Measurements from ENCODE around the gene DLGAP1. TPM values are rescaled to one million over a fixed set of nuclear protein-coding genes. Genes with fewer than 3 reads are reported as not detected.

Gene DLGAP1
- total RNA-seq, 1 experiment from 2014 or later: 23.0 TPM

DNA sequence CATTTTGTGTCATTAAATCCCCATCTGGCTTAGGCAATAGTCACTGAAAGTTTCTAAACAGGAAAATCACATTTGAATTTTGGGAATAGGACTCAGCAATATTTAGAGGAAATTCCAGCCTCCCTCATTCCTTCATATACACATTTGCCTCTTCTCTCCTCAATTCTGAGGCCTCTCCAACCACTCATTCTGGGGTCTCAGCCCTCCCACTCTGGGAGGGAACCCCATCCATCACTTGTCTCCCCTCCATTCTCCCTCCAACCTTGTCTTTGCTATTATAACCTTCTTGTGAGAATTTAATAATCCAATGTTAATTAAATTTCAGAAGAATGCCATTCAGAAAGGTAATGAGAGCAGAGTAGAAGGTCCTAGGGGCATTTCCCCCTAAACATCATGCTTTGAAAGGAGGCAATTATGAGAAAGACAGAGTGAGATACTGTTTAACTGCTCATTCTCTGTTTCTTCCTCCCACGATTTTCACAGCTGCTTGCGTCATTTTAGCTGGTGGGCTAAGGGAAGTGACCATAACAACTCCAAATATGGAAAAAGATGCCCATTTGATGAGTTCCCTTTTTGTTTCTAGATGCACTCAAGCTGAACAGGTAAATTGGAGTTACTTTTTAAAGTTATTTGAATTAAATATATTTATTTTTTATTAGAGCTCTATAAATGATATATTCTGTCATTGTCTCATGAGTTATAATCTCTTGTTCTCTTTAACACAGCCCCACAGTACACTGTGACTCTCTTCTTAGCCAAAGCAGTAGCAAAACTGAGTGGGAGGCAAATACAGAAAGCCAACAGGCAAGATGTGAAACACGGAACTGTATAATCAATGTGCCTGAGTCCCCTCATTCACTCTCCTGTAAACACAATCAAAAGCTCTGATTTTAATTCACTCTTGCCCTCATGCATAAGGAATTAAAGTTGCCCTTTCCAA lies 135.1 kb downstream of the DLGAP1 start (continued):
- no peak for TF ChIP-seq GRHL2 (CRISPR knock-in tag; IDR thresholded peaks at IDR 0.05; ENCODE audit: insufficient replicate concordance, severe bottlenecking)
- TF ChIP-seq GABPB1 (CRISPR knock-in tag; IDR thresholded peaks at IDR 0.05): no peak
- TF ChIP-seq ZNF232 (CRISPR knock-in tag; IDR thresholded peaks at IDR 0.05): no peak
- TF ChIP-seq NR1H2 (CRISPR knock-in tag; IDR thresholded peaks at IDR 0.05): no peak
- no peak for TF ChIP-seq ZNF121 (CRISPR knock-in tag; IDR thresholded peaks at IDR 0.05)
- no peak for TF ChIP-seq NFATC4 (CRISPR knock-in tag; IDR thresholded peaks at IDR 0.05)
- TF ChIP-seq, protein P1, sequence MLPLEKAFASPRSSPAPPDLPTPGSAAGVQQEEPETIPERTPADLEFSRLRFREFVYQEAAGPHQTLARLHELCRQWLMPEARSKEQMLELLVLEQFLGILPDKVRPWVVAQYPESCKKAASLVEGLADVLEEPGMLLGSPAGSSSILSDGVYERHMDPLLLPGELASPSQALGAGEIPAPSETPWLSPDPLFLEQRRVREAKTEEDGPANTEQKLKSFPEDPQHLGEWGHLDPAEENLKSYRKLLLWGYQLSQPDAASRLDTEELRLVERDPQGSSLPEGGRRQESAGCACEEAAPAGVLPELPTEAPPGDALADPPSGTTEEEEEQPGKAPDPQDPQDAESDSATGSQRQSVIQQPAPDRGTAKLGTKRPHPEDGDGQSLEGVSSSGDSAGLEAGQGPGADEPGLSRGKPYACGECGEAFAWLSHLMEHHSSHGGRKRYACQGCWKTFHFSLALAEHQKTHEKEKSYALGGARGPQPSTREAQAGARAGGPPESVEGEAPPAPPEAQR (CRISPR knock-in tag; IDR thresholded peaks at IDR 0.05): no peak
- no peak for TF ChIP-seq ESRRA (CRISPR knock-in tag; IDR thresholded peaks at IDR 0.05; ENCODE audit: borderline replicate concordance)

DNA sequence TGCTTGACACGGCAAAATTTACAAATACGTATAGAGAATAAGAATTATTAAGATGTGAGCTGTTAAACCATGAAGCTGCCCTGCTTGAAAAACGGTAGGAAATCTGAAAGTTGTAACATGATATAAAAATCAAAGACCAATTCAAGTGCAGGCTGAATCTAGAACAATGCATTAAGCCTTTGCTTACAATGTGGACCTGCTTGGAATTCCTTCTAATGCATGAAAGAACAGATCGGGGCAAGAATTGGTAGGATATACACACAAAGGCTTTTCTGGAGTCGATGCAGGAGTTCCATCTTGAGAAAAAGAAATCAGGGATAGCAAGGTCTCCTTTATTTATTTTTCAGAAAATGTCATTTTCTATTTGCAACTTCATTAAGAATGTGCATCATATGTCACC lies 136.8 kb downstream of the DLGAP1 start:
- Mint-ChIP-seq H3K9me3 (no peaks in the 10 kb centered on the region), H3K4me1 (peaks cover 28% of the 10 kb centered on the region), H3K4me3 (no peak overlapping the region), H3K36me3 (no peaks in the 10 kb centered on the region), H3K27ac (no peak overlapping the region), H3K27me3 (ENCODE audit: low read depth) (no peaks in the 10 kb centered on the region)
- CTCF ChIA-PET: no interaction called here
- ATAC-seq (no peak), DNase-seq (ENCODE audit: low spot score) (no peak)
- POLR2A ChIA-PET: no interaction called here
- TF ChIP-seq JAZF1 (CRISPR knock-in tag; IDR thresholded peaks at IDR 0.05): no peak
- TF ChIP-seq, protein P2, sequence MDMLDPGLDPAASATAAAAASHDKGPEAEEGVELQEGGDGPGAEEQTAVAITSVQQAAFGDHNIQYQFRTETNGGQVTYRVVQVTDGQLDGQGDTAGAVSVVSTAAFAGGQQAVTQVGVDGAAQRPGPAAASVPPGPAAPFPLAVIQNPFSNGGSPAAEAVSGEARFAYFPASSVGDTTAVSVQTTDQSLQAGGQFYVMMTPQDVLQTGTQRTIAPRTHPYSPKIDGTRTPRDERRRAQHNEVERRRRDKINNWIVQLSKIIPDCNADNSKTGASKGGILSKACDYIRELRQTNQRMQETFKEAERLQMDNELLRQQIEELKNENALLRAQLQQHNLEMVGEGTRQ (CRISPR knock-in tag; IDR thresholded peaks at IDR 0.05): no peak
- TF ChIP-seq SP1 (CRISPR knock-in tag; conservative IDR thresholded peaks at IDR 0.05): no peak
- TF ChIP-seq, protein P3, sequence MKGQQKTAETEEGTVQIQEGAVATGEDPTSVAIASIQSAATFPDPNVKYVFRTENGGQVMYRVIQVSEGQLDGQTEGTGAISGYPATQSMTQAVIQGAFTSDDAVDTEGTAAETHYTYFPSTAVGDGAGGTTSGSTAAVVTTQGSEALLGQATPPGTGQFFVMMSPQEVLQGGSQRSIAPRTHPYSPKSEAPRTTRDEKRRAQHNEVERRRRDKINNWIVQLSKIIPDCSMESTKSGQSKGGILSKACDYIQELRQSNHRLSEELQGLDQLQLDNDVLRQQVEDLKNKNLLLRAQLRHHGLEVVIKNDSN (CRISPR knock-in tag; IDR thresholded peaks at IDR 0.05): no peak
- TF ChIP-seq, protein P4, sequence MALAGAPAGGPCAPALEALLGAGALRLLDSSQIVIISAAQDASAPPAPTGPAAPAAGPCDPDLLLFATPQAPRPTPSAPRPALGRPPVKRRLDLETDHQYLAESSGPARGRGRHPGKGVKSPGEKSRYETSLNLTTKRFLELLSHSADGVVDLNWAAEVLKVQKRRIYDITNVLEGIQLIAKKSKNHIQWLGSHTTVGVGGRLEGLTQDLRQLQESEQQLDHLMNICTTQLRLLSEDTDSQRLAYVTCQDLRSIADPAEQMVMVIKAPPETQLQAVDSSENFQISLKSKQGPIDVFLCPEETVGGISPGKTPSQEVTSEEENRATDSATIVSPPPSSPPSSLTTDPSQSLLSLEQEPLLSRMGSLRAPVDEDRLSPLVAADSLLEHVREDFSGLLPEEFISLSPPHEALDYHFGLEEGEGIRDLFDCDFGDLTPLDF (CRISPR knock-in tag; IDR thresholded peaks at IDR 0.05): no peak
- TF ChIP-seq ZBTB21 (CRISPR knock-in tag; IDR thresholded peaks at IDR 0.05; ENCODE audit: borderline replicate concordance): no peak
- no peak for TF ChIP-seq TEAD1 (CRISPR knock-in tag; IDR thresholded peaks at IDR 0.05)
- TF ChIP-seq, protein P5, sequence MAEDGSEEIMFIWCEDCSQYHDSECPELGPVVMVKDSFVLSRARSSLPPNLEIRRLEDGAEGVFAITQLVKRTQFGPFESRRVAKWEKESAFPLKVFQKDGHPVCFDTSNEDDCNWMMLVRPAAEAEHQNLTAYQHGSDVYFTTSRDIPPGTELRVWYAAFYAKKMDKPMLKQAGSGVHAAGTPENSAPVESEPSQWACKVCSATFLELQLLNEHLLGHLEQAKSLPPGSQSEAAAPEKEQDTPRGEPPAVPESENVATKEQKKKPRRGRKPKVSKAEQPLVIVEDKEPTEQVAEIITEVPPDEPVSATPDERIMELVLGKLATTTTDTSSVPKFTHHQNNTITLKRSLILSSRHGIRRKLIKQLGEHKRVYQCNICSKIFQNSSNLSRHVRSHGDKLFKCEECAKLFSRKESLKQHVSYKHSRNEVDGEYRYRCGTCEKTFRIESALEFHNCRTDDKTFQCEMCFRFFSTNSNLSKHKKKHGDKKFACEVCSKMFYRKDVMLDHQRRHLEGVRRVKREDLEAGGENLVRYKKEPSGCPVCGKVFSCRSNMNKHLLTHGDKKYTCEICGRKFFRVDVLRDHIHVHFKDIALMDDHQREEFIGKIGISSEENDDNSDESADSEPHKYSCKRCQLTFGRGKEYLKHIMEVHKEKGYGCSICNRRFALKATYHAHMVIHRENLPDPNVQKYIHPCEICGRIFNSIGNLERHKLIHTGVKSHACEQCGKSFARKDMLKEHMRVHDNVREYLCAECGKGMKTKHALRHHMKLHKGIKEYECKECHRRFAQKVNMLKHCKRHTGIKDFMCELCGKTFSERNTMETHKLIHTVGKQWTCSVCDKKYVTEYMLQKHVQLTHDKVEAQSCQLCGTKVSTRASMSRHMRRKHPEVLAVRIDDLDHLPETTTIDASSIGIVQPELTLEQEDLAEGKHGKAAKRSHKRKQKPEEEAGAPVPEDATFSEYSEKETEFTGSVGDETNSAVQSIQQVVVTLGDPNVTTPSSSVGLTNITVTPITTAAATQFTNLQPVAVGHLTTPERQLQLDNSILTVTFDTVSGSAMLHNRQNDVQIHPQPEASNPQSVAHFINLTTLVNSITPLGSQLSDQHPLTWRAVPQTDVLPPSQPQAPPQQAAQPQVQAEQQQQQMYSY (CRISPR knock-in tag; IDR thresholded peaks at IDR 0.05): no peak
- no peak for TF ChIP-seq MYBL2 (CRISPR knock-in tag; IDR thresholded peaks at IDR 0.05)
- TF ChIP-seq, protein P6, sequence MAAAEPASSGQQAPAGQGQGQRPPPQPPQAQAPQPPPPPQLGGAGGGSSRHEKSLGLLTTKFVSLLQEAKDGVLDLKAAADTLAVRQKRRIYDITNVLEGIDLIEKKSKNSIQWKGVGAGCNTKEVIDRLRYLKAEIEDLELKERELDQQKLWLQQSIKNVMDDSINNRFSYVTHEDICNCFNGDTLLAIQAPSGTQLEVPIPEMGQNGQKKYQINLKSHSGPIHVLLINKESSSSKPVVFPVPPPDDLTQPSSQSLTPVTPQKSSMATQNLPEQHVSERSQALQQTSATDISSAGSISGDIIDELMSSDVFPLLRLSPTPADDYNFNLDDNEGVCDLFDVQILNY (CRISPR knock-in tag; IDR thresholded peaks at IDR 0.05): no peak
- TF ChIP-seq, protein P7, sequence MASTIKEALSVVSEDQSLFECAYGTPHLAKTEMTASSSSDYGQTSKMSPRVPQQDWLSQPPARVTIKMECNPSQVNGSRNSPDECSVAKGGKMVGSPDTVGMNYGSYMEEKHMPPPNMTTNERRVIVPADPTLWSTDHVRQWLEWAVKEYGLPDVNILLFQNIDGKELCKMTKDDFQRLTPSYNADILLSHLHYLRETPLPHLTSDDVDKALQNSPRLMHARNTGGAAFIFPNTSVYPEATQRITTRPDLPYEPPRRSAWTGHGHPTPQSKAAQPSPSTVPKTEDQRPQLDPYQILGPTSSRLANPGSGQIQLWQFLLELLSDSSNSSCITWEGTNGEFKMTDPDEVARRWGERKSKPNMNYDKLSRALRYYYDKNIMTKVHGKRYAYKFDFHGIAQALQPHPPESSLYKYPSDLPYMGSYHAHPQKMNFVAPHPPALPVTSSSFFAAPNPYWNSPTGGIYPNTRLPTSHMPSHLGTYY (CRISPR knock-in tag; IDR thresholded peaks at IDR 0.05): no peak
- TF ChIP-seq, protein P8, sequence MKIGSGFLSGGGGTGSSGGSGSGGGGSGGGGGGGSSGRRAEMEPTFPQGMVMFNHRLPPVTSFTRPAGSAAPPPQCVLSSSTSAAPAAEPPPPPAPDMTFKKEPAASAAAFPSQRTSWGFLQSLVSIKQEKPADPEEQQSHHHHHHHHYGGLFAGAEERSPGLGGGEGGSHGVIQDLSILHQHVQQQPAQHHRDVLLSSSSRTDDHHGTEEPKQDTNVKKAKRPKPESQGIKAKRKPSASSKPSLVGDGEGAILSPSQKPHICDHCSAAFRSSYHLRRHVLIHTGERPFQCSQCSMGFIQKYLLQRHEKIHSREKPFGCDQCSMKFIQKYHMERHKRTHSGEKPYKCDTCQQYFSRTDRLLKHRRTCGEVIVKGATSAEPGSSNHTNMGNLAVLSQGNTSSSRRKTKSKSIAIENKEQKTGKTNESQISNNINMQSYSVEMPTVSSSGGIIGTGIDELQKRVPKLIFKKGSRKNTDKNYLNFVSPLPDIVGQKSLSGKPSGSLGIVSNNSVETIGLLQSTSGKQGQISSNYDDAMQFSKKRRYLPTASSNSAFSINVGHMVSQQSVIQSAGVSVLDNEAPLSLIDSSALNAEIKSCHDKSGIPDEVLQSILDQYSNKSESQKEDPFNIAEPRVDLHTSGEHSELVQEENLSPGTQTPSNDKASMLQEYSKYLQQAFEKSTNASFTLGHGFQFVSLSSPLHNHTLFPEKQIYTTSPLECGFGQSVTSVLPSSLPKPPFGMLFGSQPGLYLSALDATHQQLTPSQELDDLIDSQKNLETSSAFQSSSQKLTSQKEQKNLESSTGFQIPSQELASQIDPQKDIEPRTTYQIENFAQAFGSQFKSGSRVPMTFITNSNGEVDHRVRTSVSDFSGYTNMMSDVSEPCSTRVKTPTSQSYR (CRISPR knock-in tag; IDR thresholded peaks at IDR 0.05): no peak
- TF ChIP-seq, protein P9, sequence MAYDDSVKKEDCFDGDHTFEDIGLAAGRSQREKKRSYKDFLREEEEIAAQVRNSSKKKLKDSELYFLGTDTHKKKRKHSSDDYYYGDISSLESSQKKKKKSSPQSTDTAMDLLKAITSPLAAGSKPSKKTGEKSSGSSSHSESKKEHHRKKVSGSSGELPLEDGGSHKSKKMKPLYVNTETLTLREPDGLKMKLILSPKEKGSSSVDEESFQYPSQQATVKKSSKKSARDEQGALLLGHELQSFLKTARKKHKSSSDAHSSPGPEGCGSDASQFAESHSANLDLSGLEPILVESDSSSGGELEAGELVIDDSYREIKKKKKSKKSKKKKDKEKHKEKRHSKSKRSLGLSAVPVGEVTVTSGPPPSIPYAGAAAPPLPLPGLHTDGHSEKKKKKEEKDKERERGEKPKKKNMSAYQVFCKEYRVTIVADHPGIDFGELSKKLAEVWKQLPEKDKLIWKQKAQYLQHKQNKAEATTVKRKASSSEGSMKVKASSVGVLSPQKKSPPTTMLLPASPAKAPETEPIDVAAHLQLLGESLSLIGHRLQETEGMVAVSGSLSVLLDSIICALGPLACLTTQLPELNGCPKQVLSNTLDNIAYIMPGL (CRISPR knock-in tag; IDR thresholded peaks at IDR 0.05): no peak

All from WTC11 (cell line).